Esophagus squamous epithelium (tissue), 5 donors: Measurements from ENCODE around the gene TRIM40. TPM values are rescaled to one million over a fixed set of nuclear protein-coding genes. Genes with fewer than 3 reads are reported as not detected.

Experiments used
- DNase-seq: peaks from one replicate; lab custom pipeline; 2025; lab: John Stamatoyannopoulos, UW
- H3K27ac ChIP-seq, 4 donors: fragments of 200-600 bp; sonication (generic); one replicate each; pipeline ENCODE4 v1.5.1; 2016 to 2019; ENCODE audit warnings: mild to moderate bottlenecking in 1 of 4
- H3K27me3 ChIP-seq, 4 donors: fragments of 200-600 bp; sonication (generic); 1 replicate in 3 of 4; 2 replicates in 1 of 4; pipeline versions ENCODE4 v1.5.1 to v1.6.0; 2017 to 2021; ENCODE audit warnings: antibody characterized with exemption in 1 of 4
- H3K36me3 ChIP-seq, 3 donors: fragments of 200-600 bp; sonication (generic); one replicate each; pipeline ENCODE4 v1.5.1; 2016 to 2019
- H3K4me1 ChIP-seq, 3 donors: fragments of 200-600 bp; sonication (generic); one replicate each; pipeline ENCODE4 v1.5.1; 2017 to 2019
- H3K4me3 ChIP-seq, 4 donors: fragments of 200-600 bp; sonication (generic); 1 replicate in 3 of 4; 2 replicates in 1 of 4; pipeline ENCODE4 v1.5.1; 2016 to 2019; ENCODE audit warnings: mild to moderate bottlenecking in 2 of 4, moderate library complexity in 1 of 4
- H3K9me3 ChIP-seq, 3 donors: fragments of 200-600 bp; sonication (generic); one replicate each; pipeline ENCODE4 v1.5.1; 2016 to 2019
- CTCF ChIP-seq, 6 experiments: fragments of 450-650 bp in 4 of 6; fragments of 200-600 bp in 2 of 6; sonication (generic) in 2 of 6; IDR thresholded peaks; one replicate each; pipeline ENCODE4 v1.5.1; 2016 to 2019; ENCODE audit warnings: antibody characterized with exemption in 6 of 6, mild to moderate bottlenecking in 4 of 6, moderate library complexity in 4 of 6
- POLR2A ChIP-seq, 4 donors: fragments of 450-650 bp; IDR thresholded peaks; one replicate each; pipeline ENCODE4 v1.6.1; 2017; ENCODE audit warnings: antibody characterized with exemption in 4 of 4, mild to moderate bottlenecking in 4 of 4, moderate library complexity in 3 of 4
- WGBS, 2 donors: methylation state at CpG; one replicate each; pipeline ENCODE4 v1.1.5; 2018; 5-methylcytosine and 5-hydroxymethylcytosine counted together
- intact Hi-C: fragments of 100-400 bp; cut with DNase I; formaldehyde crosslinking; loops from one replicate; pipeline ENCODE4 v1.15.0; 2022
- total RNA-seq, 4 donors: library from RNA; depleted of rRNA; stranded (reverse); fragments of >200 nt; gene quantifications; one replicate each; pipeline ENCODE4 v1.1.0, GENCODE V29; 2016
- donor health status: DM: yes; HTN: yes; CAD: no.

The TRIM40 gene
- total RNA-seq, 4 donors from 2014 or later = not detected

DNA sequence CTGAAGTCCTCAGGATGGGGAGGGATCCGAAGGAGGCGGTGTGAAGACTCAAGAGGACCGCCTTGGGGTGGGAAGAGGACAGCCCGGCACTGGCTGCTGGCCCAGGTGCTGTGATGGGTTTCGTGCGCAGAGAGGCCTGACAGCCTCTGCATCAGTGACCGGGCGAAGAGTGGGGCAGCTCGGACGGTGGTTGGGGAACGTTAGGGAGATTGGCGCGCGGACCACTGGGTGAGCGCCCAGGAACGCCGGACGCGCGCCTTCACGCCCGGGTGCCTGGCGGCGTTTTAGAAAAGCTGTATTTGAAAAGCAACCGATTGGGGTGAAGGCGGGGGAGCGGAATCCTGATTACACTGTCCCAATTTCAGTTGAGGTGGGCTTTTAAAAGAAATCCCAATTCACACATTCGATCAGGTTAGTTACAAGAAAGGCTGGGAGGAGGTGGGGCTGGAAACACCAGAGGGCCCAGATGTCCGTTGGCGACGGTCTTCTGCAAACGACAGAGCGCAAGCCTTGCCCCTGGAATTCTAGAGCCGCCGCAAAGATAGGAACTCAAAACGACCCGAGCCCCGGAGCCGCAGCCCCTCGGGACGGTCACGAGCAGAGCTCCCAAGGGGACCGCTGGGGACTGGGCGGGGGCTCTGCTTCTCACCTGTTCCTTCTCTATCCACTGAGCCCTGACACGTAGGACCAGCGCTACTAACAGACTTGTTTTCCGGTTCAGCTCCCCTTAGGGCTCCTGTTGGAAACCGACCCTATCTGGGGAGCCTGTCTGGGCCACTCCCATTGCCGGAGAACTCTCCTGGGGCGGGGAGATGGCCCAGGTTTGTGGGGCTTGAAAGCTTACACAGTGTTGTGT is 8.5 kb upstream of the TRIM40 start:
- peaks cover 6 to 28% (median 10%) of the 10 kb centered on the region in 3 donors for H3K4me1 ChIP-seq
- DNase-seq = no peak
- H3K36me3 ChIP-seq = no peaks in the 10 kb centered on the region
- TF ChIP-seq POLR2A (IDR thresholded peaks at IDR 0.05) (no peak), CTCF (IDR thresholded peaks at IDR 0.05) (no peak)
- H3K4me3 ChIP-seq = peak overlapping the region in 3 of 4 donors; percentile 3 to 37 (median 17)
- no peak overlapping the region for H3K27ac ChIP-seq
- H3K27me3 ChIP-seq = peaks cover 0 to 74% (median 23%) of the 10 kb centered on the region in 4 donors
- intact Hi-C loops = no loop called here
- no peaks in the 10 kb centered on the region for H3K9me3 ChIP-seq
- 18 to 27% methylated on average over 28 to 43 of the region's 50 CpGs for WGBS, 2 donors

GRCh38 chr6:30129265-30130178 is 6.4 kb upstream of the TRIM40 start:
- H3K27me3 ChIP-seq = peaks cover 0 to 91% (median 23%) of the 10 kb centered on the region in 4 donors
- intact Hi-C loops = no loop called here
- no peak for DNase-seq
- H3K4me3 ChIP-seq = no peak overlapping the region
- 62 to 67% methylated on average over 10 of the region's 10 CpGs for WGBS, 2 donors
- H3K4me1 ChIP-seq = peaks cover 6 to 28% (median 10%) of the 10 kb centered on the region in 3 donors
- H3K36me3 ChIP-seq = no peaks in the 10 kb centered on the region
- TF ChIP-seq POLR2A (IDR thresholded peaks at IDR 0.05) (no peak), CTCF (IDR thresholded peaks at IDR 0.05) (no peak)
- no peaks in the 10 kb centered on the region for H3K9me3 ChIP-seq
- H3K27ac ChIP-seq = no peak overlapping the region

DNA sequence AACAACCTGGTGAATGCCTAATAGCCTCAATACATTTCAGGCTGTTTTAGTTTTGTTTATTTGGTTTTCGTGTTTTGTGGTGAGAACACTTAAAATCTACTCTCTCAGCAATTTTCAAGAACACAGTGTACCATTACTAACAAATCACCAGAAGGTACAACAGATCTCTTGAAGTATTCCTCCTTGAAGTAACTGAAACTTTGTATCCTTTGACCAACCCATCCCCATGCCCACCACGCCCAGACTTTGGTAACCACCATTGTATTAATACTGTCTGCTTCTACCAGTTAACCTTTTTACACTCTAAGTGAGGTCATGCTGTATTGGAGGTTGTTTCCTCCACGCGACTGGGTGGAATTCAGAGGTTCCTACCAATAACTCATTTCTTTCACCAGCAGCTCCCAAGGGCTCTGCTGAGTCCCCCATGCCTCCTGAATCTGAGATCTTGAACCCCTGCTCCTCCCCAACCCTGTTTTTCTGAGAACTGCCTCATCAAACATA is 5.7 kb upstream of the TRIM40 start:
- WGBS, 2 donors = 67% methylated on average over 4 of the region's 4 CpGs
- Histone ChIP-seq H3K27me3 (peaks cover 0 to 98% (median 23%) of the 10 kb centered on the region in 4 donors), H3K9me3 (no peaks in the 10 kb centered on the region), H3K4me1 (peaks cover 6 to 28% (median 10%) of the 10 kb centered on the region in 3 donors), H3K27ac (no peak overlapping the region), H3K36me3 (no peaks in the 10 kb centered on the region), H3K4me3 (no peak overlapping the region)
- DNase-seq = no peak
- TF ChIP-seq CTCF (IDR thresholded peaks at IDR 0.05) (no peak), POLR2A (IDR thresholded peaks at IDR 0.05) (no peak)
- intact Hi-C loops = no loop called here

GRCh38 chr6:30130887-30131862 is 4.8 kb upstream of the TRIM40 start:
- intact Hi-C loops = no loop called here
- peaks cover 0 to 100% (median 23%) of the 10 kb centered on the region in 4 donors for H3K27me3 ChIP-seq
- peak; percentile 10 for DNase-seq

More at GRCh38 chr6:30130887-30131862, 4.8 kb upstream of the TRIM40 start:
- Histone ChIP-seq H3K4me1 (peaks cover 6 to 28% (median 10%) of the 10 kb centered on the region in 3 donors), H3K4me3 (peak overlapping the region in 1 of 4 donors; percentile 13), H3K36me3 (no peaks in the 10 kb centered on the region), H3K9me3 (no peaks in the 10 kb centered on the region), H3K27ac (no peak overlapping the region)
- TF ChIP-seq POLR2A (IDR thresholded peaks at IDR 0.05) (no peak), CTCF (IDR thresholded peaks at IDR 0.05) (peak; percentile 88 to 96 (median 93))
- 26 to 28% methylated on average over 15 to 16 of the region's 16 CpGs for WGBS, 2 donors
